Islet precursor cell (in vitro differentiated cells): ENCODE results near the gene KLHL18.
"Not testable (repeated sequence)": the region's sequence is repeated elsewhere in the genome, so short reads cannot be mapped to it uniquely, and the experiment has no call there.

Experiments
- DNase-seq: peaks from one replicate; pipeline ENCODE4 v3.0.0-alpha.2; 2018

KLHL18 gene

GRCh38 chr3:47365213-47366153 is 82.7 kb downstream of the KLHL18 start:
- DNase-seq, result no peak

GRCh38 chr3:47366833-47367232 is 84.1 kb downstream of the KLHL18 start:
- no peak for DNase-seq

- no peak for DNase-seq
These were observed 84.9 kb downstream of the KLHL18 start for GRCh38 chr3:47367631-47368030.

- DNase-seq, result not testable (repeated sequence)
These were observed 87.3 kb downstream of the KLHL18 start for GRCh38 chr3:47370020-47370419.

- no peak for DNase-seq
These were observed 88.3 kb downstream of the KLHL18 start for GRCh38 chr3:47370887-47371697.

GRCh38 chr3:47374587-47374986 is 91.8 kb downstream of the KLHL18 start:
- DNase-seq, result no peak

- DNase-seq, result no peak
These were observed 93.6 kb downstream of the KLHL18 start for GRCh38 chr3:47376393-47376792.

GRCh38 chr3:47377186-47377585 is 94.4 kb downstream of the KLHL18 start:
- no peak for DNase-seq

DNA sequence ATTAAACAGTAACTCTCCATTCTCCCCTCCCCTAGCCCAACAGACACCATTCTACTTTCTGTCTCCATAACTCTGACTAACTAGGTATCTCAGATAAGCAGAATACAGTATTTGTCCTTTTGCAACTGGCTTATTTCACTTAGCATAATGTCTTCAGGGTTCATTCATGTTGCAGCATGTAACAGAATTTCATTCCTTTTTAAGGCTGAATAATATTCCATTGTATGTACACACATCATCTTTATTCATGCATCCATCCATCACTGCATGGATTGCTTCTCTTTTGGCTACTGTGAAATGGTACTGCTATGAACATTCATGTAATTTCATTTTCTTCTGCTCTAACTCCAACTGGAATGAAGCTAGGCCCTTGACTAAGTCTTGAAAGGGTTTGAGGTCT is 96.1 kb downstream of the KLHL18 start:
- DNase-seq, result no peak

- no peak for DNase-seq
These were observed 96.7 kb downstream of the KLHL18 start for GRCh38 chr3:47379411-47379899.

DNA sequence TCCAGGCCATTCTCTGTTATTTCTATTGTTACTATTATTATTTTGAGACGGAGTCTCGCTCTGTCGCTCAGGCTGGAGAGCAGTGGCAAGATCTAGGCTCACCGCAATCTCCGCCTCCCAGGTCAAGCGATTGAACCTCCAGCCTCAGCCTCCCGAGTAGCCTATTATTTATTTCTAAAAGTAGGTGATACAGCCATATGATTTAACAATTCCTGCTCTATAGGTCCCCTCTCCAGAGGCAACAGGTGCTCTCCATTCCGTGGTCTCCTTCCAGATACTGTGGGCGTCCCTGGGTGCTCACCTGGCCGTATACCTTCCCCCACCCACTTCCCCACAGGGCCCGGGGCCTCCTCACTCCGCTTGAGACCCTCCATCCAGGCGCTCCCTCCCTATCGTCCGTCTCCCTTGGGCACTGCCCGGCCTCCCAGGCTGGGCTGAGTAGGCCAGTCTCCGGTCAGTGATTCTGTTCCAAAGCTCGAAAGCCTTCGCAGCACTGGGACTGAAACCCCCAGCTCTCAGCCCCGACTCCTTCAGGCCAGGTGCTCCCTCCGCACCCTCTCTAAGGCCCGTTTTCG is 97.4 kb downstream of the KLHL18 start:
- no peak for DNase-seq

GRCh38 chr3:47380601-47381316 is 98.0 kb downstream of the KLHL18 start, which contains the start of gene PTPN23:
Gene PTPN23, plus strand, starts transcription at chr3:47381021. Its CDS starts 76 bp downstream, at chr3:47381097.
- peak; percentile 100 for DNase-seq

DNA sequence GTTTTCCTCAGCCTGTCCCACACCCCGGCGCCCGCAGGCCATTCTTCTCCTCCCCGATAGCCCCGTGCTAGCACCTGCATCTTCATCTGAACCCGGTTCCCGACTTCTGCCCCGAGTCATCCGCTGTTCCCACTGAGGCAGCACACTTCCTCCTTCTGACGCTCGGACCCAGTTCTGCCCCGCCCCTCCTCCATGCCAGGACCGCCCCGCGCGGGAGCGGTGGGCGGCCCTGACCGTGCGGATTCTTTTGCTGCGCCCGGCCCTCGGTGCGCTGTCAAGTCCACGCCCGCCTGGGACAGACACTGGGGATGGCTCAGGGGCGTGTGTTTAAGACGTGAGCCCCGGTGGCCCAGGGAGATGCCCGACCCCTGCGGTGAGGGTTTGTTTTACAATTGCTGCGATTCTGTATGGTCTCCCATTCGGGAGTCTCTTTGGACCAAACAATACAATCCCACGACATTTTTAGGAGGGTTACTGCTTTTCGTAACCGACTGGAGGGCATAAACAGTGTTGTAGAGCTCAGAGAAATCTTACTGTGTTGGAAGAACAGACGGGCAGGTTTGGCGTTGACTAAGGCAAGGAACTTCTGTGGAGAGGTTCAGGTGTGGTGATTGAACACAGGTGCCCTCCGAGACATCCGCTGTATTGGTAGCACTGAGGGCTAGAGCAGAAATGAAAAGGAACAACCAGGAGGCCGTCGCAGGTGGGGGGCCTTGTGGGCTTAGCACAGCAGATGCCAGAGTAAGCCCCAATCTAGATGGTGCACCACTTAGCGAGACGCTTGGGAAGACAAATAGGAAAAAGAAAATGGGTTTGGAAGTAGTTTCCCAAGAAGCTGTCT is 98.8 kb downstream of the KLHL18 start:
- peak; percentile 97 for DNase-seq

- DNase-seq, result no peak
These were observed 101.7 kb downstream of the KLHL18 start for GRCh38 chr3:47384425-47384824.

DNA sequence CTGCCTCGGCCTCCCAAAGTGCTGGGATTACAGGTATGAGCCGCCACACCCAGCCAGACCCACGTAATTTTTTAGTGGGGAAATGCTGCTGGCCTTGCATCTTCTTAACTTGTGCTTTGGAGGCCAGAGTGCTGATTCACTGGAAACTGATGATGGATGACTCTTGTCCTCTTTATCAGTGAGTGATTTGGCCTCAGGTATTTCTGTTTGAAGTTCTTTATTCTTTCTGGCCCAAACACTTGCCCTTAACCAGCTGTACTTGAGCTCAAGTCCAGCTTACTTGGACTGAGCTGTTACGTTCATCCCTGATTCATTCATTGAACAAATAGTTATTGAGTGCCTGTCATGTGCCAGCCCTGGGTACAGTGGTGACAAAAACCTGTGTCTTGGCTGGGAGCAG is 102.3 kb downstream of the KLHL18 start:
- DNase-seq, result no peak

GRCh38 chr3:47385796-47386195 is 103.1 kb downstream of the KLHL18 start:
- DNase-seq, result no peak

- no peak for DNase-seq
These were observed 110.2 kb downstream of the KLHL18 start for GRCh38 chr3:47392933-47393332.

DNA sequence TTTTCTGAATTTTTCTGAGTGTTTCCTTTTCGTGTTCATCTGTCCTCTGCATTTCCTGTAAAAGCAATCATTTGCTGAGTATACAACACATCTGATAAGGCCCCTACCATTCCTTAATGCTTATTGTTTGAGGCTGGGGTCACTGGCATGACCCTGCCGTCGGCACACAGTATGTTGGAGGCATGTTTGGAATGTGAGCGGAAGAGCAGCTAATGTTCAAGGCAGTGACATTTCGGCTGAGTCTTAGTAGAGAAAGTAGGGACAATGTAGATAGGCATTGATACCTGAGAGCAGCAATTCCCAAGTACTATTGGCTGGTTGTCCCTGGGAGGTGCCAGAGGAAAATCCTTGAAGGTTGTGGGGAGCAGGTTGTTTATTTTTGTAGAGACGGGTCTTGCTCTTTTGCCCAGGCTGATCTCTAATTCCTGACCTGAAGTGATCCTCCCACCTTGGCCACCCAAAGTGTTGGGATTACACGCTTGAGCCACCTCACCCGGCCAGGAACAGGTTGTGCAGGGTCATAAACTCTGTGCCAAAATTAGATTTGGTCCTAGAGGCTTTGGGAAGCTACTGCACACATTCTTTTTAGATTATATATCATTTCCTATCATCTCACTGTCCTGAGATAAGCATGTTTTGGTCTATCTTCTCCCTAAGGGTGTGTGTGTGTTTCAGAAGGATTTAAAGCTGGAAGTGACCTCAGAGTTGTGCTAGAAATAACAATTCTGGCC is 111.6 kb downstream of the KLHL18 start:
- DNase-seq, result peak; percentile 77

DNA sequence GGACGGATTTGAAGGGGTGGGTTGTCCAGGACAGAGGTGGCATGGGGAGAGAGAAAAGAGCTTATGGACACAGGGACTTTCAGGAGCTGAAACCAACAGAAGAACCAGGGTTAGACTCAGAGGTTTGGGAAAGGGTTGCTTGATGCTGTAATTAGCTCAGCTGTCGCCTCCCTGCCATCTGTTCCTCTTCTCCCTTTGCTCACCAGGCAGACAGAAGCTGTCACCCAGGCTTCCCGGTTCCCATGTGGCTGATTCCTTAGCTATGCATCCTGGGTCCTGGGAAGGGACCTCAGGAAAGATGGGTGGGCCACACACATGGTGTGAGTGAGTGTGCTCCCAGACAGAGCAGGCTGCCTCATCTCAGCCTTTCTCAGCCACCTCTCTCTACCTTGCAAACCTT is 112.1 kb downstream of the KLHL18 start:
- peak; percentile 43 for DNase-seq
